ENCODE data around the gene MCAM.

DNA sequence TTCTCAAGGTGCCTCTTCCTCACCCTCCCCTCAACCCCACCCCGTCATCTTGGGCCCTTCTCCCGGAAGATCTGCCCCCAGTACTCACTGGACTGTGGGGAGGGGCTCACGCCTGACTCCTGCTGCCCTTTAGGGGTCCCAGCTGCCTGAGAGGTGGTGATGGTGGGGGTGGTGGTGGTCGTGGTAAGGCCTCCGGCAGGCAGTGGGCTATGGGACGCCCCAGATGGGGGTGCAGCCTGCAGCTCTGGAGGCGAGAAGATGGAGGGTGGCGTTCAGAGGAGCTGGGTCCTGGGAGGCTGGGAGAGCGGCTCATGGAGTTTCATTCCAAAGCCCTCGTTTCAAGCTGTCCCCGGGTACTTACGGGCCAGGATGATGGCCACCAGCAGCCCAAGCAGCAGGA, 28.8 kb upstream of the MCAM start:
- TF ChIP-seq, protein P1, sequence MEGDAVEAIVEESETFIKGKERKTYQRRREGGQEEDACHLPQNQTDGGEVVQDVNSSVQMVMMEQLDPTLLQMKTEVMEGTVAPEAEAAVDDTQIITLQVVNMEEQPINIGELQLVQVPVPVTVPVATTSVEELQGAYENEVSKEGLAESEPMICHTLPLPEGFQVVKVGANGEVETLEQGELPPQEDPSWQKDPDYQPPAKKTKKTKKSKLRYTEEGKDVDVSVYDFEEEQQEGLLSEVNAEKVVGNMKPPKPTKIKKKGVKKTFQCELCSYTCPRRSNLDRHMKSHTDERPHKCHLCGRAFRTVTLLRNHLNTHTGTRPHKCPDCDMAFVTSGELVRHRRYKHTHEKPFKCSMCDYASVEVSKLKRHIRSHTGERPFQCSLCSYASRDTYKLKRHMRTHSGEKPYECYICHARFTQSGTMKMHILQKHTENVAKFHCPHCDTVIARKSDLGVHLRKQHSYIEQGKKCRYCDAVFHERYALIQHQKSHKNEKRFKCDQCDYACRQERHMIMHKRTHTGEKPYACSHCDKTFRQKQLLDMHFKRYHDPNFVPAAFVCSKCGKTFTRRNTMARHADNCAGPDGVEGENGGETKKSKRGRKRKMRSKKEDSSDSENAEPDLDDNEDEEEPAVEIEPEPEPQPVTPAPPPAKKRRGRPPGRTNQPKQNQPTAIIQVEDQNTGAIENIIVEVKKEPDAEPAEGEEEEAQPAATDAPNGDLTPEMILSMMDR (IDR thresholded peaks at IDR 0.05), result no peak
- TF ChIP-seq MXD4 (CRISPR knock-in tag; IDR thresholded peaks at IDR 0.05; ENCODE audit: borderline replicate concordance) (no peak), ZNF416 (CRISPR knock-in tag; IDR thresholded peaks at IDR 0.05) (no peak), GABPB1 (CRISPR knock-in tag; IDR thresholded peaks at IDR 0.05) (no peak), ZNF317 (CRISPR knock-in tag; IDR thresholded peaks at IDR 0.05; ENCODE audit: borderline replicate concordance, low read depth) (no peak), TP53 (CRISPR knock-in tag; IDR thresholded peaks at IDR 0.05) (no peak), RORB (CRISPR knock-in tag; IDR thresholded peaks at IDR 0.05) (no peak), TCF7 (CRISPR knock-in tag; IDR thresholded peaks at IDR 0.05; ENCODE audit: low read depth) (no peak)
- TF ChIP-seq, protein P2, sequence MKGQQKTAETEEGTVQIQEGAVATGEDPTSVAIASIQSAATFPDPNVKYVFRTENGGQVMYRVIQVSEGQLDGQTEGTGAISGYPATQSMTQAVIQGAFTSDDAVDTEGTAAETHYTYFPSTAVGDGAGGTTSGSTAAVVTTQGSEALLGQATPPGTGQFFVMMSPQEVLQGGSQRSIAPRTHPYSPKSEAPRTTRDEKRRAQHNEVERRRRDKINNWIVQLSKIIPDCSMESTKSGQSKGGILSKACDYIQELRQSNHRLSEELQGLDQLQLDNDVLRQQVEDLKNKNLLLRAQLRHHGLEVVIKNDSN (CRISPR knock-in tag; IDR thresholded peaks at IDR 0.05), result no peak
- TF ChIP-seq, protein P3, sequence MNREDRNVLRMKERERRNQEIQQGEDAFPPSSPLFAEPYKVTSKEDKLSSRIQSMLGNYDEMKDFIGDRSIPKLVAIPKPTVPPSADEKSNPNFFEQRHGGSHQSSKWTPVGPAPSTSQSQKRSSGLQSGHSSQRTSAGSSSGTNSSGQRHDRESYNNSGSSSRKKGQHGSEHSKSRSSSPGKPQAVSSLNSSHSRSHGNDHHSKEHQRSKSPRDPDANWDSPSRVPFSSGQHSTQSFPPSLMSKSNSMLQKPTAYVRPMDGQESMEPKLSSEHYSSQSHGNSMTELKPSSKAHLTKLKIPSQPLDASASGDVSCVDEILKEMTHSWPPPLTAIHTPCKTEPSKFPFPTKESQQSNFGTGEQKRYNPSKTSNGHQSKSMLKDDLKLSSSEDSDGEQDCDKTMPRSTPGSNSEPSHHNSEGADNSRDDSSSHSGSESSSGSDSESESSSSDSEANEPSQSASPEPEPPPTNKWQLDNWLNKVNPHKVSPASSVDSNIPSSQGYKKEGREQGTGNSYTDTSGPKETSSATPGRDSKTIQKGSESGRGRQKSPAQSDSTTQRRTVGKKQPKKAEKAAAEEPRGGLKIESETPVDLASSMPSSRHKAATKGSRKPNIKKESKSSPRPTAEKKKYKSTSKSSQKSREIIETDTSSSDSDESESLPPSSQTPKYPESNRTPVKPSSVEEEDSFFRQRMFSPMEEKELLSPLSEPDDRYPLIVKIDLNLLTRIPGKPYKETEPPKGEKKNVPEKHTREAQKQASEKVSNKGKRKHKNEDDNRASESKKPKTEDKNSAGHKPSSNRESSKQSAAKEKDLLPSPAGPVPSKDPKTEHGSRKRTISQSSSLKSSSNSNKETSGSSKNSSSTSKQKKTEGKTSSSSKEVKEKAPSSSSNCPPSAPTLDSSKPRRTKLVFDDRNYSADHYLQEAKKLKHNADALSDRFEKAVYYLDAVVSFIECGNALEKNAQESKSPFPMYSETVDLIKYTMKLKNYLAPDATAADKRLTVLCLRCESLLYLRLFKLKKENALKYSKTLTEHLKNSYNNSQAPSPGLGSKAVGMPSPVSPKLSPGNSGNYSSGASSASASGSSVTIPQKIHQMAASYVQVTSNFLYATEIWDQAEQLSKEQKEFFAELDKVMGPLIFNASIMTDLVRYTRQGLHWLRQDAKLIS (CRISPR knock-in tag; IDR thresholded peaks at IDR 0.05; ENCODE audit: borderline replicate concordance), result no peak
- TF ChIP-seq, protein P4, sequence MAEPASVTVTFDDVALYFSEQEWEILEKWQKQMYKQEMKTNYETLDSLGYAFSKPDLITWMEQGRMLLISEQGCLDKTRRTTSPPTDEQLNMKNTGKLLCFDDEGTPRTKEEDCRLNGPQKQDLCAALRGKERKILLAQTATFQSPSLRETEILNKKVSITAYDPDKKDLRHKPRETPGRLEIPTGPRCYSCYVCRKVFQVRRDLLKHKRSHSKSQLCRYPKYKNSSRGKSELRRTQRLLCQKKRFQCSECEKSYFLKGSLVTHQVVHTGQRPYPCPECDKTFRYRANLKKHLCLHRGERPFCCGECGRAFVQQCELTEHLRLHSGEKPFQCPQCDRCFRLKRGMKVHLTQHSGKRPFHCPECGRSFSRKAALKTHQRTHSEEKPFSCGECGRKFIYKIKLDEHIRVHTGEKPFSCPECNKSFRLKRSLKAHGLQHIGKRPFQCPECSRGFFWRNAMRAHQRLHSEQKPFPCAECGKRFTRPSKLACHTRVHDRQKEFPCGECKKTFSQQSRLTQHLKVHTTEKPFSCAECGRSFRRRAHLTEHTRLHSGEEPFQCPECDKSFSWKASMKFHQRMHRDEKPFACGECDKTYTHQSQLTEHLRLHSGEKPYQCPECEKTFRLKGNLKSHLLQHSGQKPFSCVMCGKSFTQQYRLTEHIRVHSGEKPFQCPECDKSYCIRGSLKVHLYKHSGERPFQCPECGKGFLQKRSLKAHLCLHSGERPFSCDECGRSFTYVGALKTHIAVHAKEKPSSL (CRISPR knock-in tag; conservative IDR thresholded peaks at IDR 0.05), result no peak
- TF ChIP-seq, protein P5, sequence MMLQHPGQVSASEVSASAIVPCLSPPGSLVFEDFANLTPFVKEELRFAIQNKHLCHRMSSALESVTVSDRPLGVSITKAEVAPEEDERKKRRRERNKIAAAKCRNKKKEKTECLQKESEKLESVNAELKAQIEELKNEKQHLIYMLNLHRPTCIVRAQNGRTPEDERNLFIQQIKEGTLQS (CRISPR knock-in tag; conservative IDR thresholded peaks at IDR 0.05), result no peak
- TF ChIP-seq, protein P6, sequence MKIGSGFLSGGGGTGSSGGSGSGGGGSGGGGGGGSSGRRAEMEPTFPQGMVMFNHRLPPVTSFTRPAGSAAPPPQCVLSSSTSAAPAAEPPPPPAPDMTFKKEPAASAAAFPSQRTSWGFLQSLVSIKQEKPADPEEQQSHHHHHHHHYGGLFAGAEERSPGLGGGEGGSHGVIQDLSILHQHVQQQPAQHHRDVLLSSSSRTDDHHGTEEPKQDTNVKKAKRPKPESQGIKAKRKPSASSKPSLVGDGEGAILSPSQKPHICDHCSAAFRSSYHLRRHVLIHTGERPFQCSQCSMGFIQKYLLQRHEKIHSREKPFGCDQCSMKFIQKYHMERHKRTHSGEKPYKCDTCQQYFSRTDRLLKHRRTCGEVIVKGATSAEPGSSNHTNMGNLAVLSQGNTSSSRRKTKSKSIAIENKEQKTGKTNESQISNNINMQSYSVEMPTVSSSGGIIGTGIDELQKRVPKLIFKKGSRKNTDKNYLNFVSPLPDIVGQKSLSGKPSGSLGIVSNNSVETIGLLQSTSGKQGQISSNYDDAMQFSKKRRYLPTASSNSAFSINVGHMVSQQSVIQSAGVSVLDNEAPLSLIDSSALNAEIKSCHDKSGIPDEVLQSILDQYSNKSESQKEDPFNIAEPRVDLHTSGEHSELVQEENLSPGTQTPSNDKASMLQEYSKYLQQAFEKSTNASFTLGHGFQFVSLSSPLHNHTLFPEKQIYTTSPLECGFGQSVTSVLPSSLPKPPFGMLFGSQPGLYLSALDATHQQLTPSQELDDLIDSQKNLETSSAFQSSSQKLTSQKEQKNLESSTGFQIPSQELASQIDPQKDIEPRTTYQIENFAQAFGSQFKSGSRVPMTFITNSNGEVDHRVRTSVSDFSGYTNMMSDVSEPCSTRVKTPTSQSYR (CRISPR knock-in tag; IDR thresholded peaks at IDR 0.05), result no peak
- TF ChIP-seq, protein P7, sequence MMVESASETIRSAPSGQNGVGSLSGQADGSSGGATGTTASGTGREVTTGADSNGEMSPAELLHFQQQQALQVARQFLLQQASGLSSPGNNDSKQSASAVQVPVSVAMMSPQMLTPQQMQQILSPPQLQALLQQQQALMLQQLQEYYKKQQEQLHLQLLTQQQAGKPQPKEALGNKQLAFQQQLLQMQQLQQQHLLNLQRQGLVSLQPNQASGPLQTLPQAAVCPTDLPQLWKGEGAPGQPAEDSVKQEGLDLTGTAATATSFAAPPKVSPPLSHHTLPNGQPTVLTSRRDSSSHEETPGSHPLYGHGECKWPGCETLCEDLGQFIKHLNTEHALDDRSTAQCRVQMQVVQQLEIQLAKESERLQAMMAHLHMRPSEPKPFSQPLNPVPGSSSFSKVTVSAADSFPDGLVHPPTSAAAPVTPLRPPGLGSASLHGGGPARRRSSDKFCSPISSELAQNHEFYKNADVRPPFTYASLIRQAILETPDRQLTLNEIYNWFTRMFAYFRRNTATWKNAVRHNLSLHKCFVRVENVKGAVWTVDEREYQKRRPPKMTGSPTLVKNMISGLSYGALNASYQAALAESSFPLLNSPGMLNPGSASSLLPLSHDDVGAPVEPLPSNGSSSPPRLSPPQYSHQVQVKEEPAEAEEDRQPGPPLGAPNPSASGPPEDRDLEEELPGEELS (CRISPR knock-in tag; IDR thresholded peaks at IDR 0.05), result no peak

Data from WTC11 (cell line).